Fibroblast of skin of right biceps (primary cell): ENCODE data around the gene SLC35F2.
"Not testable (repeated sequence)": the region's sequence is repeated elsewhere in the genome, so short reads cannot be mapped to it uniquely, and the experiment has no call there.

ENCODE experiments used
- DNase-seq: peaks from one replicate; pipeline ENCODE4 v3.0.0-alpha.2; 2013

The SLC35F2 gene, protein sequence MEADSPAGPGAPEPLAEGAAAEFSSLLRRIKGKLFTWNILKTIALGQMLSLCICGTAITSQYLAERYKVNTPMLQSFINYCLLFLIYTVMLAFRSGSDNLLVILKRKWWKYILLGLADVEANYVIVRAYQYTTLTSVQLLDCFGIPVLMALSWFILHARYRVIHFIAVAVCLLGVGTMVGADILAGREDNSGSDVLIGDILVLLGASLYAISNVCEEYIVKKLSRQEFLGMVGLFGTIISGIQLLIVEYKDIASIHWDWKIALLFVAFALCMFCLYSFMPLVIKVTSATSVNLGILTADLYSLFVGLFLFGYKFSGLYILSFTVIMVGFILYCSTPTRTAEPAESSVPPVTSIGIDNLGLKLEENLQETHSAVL

DNA sequence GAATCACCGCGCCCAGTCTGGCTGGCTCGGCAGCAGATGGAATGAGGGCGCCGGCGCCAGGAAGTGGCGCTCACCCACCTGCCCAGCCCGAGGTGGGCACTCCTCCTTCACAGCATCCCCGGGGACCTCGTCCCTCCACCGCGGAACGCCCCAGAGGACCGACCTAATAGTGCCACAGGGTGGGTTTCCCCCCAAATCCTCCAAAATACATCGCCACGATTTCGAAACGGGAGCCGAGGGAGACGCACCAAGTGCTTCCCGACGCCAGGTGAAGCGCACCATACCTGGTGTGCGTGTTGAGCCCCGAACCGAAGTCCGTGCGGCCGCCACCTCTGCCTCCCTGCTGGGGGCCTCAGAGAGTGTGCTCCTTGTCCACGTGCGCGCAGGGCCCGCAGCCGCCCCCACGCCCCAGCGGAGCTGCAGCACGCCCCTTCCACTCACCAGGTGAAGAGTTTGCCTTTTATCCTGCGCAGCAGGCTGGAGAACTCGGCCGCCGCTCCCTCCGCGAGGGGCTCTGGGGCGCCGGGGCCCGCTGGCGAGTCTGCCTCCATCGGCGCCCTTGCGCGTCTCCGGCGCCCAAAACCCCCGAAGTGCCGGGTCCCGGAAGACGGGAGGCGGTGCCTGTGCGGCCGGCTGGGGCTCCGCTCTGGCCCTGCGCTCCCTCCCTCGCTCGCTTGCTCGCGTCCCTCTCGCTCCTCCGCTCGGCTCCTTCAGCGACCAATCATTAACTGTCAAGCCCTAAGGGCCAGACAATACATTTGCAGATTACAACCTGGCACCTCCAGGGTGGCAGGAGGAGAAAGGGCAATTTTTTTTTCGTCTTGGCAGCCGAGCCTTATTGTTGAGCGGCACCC, at the start of gene SLC35F2:
SLC35F2 (minus strand) TSS at position 571 of the 854 bp plus-strand sequence; CDS start at position 551, 20 bp downstream.
- peak; percentile 71 for DNase-seq

DNA sequence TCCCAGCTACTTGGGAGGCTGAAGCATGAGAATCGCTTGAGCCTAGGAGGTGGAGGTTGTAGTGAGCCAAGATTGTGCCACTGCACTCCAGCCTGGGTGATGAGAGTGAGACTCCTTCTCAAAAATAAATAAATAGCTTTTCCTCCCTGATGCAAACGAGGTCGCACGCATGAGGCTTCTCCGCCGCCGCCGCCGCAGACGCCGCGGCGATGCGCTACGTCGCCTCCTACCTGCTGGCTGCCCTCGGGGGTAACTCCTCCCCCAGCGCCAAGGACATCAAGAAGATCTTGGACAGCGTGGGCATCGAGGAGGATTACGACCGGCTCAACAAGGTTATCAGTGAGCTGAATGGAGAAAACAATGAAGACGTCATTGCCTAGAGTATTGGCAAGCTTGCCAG, 49.6 kb upstream of the SLC35F2 start:
- DNase-seq: no peak

DNA sequence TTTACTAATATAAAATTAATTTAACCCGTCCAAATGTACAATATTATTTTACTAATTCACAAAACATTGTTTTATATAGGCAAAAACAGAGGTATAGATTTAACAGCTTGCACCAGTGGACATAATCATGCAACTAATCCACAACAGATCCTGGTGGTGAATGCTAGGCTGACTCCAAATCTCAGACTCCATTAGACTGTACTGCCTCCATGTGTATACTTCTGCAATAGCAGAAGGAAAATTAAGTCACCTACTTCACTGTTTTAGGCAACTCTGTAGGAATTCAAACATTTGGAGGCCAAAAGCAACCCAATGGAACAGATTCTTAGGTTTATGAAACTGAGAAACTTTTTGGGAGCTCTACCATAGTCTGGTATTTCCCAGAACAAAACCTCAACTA, 39.7 kb upstream of the SLC35F2 start:
- peak; percentile 46 for DNase-seq

DNA sequence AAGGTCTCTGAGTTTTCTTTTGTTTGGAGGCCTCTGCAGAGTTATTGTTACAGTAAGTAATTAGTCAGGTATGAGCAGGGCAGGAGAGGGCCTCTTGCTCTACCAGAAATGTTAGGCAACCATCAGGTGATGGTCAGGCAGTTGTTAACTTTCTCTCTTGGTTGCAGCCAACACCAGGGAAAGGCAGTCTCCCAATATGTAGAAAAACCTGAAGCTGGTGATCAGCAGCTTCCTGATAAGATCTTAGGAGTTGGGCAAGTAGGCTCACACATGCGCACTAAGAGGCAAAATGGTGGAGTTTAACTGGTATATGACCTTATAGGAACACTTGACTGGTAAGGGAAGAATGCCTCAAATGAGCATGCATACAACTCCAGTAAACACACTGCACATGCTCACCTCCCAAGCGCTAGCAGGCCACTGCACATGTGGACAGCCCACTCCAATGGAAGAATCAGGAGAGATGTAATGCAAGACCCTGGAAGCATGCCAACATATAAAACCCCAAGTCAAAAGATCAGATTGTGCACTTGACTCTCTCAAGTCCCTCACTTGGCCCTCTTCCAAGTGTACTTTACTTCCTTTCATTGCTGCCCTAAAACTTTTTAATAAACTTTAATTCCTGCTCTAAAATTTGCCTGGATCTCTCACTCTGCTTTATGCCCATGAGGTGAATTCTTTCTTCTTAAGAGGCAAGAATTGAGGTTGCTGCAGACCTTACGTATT, 23.7 kb upstream of the SLC35F2 start:
- no peak for DNase-seq

DNA sequence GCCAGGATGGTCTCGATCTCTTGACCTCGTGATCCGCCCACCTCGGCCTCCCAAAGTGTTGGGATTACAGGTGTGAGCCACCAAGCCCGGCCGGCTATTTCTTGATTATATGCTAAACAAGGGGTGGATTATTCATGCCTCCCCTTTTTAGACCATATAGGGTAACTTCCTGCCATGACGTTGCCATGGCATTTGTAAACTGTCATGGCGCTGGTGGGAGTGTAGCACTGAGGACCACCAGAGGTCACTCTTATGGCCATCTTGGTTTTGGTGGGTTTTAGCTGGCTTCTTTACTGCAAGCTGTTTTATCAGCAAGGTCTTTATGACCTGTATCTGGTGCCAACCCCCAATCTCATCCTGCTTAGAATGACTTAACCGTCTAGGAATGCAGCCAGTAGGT, 22.9 kb upstream of the SLC35F2 start:
- DNase-seq: peak; percentile 16

DNA sequence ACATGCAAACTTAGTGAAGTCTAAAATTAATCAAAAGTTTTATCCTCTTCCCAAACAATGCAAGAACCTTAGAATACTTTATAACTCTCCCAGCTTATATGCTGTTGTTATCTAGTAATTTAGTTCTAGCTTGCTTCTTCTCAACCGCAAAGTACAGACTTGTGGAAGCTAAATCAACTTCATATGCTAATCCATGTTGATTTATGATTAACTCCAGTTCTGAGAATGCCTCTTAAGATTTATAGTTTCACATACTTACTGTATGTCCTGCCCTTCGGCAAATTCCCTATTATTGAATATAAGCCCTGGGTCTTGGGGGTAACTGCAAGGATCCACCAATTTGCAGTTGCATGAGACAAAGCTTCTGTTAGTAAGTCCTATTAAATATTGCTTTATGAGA, 17.6 kb upstream of the SLC35F2 start:
- no peak for DNase-seq

DNA sequence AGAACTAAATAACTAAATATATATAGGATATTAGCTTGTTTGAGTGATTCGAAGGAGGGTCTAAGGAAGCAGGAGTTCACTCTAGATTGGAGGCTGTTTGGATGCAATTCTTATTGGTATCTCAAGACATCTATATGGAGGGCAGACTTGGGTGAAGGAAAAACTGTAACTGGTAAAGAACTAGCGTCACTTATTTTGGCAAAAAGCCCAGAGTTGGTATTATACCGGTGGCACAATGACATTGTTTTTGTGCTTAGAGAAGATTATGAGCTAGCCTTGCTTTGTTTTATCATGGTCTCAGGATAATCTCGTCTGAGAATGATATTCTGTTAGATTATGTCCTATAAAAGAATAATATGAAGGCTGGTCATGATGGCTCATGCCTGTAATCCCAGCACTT, 6.0 kb upstream of the SLC35F2 start:
- DNase-seq: no peak

DNA sequence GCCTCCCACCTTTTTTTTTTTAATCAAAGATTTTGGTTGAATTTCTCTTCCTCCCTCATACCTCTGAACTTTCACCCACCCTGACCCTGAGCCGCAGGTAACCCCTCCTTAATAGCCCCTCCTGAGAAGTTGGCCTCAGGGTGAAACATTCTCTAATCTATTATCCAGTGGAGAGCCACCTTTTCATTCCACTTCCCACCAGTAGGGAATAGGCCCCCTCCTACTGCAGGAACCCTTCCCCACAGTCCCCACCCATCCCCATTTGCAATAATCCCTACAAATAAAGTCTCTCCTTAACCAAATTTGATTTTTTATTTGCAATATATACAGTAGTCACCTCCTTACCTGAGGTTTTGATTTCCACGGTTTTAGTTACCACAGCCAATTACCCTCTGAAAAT, 2.1 kb upstream of the SLC35F2 start:
- DNase-seq: no peak

DNA sequence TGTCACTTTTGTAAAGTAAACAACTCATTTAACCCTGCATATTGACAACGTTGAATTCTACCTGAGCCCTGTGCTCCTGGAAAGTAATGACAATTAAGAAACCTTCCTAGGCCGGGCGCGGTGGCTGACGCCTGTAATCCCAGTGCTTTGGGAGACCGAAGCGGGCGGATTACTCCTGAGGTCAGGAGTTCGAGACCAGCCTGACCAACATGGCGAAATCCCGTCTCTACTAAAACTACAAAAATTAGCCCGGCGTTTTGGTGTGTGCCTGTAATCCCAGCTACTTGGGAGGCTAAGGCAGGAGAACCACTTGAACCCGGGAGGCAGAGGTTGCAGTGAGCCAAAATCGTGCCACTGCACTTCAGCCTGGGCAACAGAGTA, 1.6 kb upstream of the SLC35F2 start:
- DNase-seq: not testable (repeated sequence)

DNA sequence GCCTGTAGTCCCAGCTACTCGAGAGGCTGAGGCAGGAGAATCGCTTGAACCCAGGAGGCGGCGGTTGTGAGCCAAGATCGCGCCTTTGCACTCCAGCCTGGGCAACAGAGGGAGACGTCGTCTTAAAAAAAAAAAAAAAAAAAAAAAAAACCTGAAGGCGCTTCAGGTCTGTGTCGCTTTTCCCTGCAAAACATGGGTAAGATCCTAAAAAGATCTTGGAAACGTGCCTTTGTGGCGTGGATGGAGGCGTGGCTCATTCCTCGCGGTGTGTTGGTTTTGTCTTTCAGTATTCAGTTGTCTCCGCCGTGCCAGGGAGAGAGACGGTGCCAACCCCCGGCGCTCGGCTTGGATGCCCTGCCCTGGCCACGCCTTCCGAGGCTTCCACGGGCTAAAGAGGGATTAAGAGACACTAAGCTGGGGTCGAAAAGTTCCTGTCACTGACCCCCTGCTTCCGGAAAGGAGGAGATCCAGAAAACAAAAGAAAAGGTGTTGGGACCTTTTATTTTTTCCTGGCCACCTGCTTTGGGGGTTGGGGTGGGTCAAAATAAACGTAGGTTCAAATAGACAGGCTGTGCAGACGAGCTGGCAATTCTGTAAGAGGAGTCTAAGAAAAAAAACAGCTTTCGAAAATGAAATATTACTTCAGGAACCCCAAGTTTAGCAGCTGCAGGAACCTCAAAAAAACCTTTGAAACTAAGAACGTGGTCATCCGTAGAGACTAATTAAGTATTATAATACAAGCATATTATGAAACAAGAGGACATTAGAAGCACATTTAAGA, 1.1 kb upstream of the SLC35F2 start:
- DNase-seq: peak; percentile 14

DNA sequence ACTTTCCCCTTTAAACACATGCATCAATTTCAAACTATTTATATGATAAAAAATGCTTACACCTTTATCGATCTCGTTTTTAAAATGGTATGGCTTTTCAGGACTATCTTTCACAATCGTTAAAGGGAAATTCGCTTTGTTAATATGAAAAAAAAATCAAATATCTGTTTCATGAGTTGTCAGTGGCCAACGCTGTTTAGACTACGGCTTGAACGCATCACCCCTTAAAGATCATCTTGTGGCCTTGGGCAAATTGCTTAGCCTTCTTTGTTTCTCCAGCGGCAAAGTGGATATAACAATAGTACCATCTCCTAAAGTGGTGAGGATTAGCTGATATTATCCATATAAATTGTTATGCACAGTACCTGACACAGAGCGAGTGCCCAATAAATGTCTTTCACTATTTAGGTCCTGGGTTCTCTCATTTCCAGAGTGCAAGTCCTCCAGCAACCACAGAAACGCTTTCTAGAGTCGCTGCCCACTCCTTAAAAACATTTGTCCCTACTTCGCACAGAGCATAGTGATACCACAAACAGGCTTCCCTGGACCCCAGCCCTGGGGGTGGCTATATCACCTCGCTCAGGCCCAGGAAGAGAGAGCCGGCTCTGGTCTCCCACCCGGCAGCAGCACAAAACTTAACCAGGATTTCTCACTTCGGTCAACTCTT, 904 bp downstream of the SLC35F2 start:
- DNase-seq: peak; percentile 36

DNA sequence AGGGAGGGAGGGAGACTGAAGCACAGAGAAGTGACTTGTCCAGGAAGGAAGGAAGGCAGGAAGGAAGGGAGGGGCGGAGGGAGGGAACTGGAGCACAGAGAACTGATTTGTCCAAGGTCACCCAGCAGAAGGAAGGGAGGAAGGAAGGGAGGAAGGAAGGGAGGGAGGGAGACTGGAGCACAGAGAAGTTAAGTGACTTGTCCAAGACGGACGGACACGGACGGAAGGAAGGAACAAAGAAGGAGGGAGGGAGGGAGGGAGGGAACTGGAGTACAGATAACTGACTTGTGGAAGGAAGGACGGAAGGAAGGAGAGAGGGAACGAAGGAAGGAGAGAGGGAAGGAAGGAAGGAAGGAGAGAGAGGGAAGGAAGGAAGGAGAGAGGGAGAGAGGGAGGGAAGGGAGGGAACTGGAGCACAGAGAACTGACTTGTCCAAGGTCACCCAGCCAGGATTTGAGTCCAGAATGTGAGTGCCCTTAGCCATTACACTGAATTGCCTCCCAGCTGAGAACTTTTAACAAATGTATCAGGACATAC, 1.5 kb downstream of the SLC35F2 start:
- DNase-seq: no peak

DNA sequence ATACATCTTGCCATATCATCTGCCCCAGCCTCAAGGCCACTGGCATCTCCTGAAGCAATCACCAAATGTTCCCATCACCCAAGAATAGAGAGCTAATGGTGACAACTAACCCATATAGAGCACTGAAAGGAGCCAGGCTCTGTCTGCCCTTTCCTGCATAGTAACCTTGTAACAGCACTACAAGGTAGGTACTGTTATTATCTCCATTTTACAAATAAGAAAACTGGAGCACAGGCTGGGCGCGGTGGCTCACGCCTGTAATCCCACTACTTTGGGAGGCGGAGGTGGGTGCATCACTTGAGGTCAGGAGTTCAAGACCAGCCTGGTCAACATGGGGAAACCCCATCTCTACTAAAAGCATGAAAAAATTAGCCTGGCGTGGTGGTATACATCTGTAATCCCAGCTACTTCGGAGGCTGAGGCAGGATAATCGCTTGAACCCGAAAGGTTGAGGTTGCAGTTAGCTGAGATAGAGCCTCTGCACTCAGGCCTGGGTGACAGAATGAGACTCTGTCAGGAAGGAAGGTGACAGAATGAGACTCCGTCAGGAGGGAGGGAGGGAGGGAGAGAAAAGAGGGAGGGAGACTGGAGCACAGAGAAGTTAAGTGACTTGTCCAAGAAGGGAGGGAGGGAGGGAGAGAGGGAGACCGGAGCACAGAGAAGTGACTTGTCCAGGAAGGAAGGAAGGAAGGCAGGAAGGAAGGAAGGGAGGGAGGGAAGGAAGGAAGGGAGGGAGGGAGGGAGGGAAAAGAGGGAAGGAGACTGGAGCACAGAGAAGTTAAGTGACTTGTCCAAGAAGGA, 2.2 kb downstream of the SLC35F2 start:
- no peak for DNase-seq

DNA sequence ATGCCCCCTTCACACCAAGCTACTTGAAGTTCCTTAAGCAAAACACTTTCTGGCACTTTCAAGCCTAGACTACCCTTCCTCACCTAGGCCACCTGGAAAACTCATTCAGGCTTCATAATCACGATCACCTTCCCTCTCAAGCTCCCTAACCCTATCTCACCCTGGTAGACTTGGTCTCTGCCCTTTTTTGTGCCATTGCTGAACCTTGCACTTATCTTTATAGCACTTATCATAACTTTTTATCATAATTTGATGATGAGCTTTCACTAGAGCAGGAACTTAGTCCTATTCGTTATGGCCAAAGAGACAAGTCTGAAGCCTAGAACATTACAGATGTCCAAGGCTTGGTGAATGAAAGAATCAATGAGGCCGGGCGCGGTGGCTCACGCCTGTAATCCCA, 5.5 kb downstream of the SLC35F2 start:
- no peak for DNase-seq

DNA sequence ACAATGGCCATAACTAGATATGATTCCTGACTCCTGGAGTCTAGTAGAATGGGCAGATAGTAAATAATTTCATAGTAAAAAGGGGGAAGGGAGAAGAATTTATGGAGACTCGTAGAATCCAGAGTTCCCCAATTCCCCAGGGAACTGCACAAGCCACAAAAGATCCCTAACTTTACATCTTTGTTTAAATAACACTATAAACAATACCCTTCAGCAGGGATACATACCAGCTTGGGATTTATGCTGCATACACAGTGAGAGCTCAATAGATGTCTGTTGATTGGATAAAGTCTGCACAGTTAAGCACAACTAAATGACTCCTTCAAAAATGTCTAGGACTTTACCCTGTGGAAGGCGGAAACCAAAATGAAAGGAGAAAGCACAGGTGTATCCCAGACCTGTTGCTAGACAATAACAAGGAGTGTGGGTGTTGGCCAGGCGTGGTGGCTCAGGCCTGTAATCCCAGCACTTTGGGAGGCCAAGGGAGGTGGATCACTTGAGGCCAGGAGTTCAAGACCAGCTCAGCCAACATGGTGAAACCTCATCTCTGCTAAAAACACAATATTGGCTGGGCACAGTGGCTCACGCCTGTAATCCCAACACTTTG, 6.8 kb downstream of the SLC35F2 start:
- DNase-seq: peak; percentile 40

DNA sequence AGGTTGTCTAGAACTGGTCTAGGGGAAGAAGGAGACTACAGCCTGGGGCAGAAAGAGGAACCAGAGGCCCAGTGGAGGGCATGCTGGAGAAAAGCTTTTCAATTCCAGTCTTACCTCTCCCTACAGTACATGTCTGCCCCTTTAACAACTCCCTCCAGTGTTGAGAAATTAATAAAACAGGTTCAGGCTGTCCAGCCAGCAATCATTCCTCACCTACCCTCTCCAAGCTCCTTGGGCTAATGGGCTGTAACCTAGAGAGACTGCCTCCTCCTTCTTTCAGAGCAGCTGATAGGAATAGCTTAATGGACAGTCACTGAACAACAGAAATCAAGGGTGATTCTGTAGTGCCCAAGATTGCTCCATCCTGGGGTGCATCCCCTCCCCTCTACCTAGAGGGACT, 8.8 kb downstream of the SLC35F2 start:
- no peak for DNase-seq

DNA sequence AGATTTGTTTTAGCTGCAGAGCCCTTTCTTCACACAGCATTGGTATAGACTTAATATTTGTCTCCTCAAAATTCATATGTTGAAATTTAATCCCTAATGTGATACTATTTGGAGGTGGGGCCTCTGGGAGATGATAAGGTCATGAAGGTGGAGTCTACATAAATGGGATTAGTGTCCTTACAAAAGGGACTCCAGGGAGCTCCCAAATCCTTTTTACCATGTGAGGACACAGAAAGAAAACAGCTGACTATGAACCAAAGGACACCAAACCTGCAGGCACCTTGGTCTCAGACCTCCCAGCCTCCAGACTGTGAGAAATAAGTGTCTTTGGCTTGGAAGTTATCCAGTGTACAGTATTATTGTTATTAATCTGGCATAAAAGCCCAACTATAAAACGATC, 10.2 kb downstream of the SLC35F2 start:
- no peak for DNase-seq

DNA sequence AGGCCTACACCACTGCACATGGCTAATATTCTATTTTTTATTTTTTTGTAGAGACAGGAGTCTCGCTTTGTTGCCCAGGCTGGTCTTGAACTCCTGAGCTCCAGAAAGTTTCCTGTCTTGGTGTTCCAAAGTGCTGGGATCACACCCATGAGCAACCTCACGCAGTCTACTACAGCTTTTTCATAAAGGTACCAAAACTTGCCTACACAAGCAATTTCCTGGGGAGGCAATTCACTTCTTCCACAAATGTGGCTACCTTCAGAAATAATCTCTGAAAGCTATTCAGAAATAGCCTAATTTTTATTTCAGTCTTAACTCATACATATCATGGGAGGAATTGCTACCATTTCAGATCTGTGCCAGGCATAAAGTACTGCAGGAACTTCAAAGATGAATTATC, 11.4 kb downstream of the SLC35F2 start:
- no peak for DNase-seq

DNA sequence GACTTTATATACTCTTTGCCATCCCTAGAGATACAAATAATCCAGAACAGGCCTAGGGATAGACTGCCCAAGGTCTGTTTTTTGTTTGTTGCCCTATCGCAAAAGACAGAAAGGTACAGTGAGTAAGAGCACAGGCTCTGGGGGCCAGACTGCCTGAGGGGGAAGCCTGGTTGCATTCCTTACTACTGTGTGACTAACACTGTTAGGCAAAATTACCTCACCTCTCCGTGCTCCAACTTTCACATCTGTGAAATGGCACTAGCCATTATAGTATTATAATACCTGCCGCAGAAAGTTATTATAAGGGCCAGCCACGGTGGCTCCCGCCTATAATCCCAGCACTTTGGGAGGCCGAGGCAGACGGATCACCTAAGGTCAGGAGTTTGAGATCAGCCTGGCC, 14.5 kb downstream of the SLC35F2 start:
- peak; percentile 76 for DNase-seq

DNA sequence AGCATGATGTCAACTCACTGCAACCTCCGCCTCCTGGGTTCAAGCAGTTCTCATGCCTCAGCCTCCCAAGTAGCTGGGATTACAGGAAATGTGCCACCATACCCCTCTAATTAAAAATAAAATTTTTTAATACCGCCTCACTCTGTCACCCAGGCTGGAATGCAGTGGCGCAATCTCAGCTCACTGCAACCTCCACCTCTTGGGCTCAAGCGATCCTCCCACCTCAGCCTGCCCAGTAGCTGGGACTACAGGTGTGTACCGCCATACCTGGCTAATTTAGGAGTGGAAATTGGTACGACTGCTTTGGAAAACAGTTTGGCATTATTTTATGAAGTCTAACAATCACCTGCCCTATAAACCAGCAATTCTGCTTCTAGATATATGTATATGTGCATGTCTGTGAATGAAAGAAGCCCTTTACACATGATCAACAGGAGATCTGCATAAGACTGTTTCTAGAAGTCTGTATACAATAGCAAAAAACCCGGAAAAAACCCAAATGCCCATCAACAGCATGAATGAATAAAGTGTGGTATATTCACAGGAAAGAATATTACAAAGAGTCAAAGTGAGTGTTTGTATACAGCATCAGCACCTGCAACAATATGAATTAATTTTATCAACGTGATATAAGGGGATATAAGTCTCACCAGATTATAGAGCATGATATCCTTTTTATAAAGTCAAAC, 16.0 kb downstream of the SLC35F2 start:
- DNase-seq: no peak
